ENCODE data around the gene VWCE. TPM values are rescaled to one million over a fixed set of nuclear protein-coding genes. Genes with fewer than 3 reads are reported as not detected.

Gene VWCE
- total and polyA plus RNA-seq, 10 of the 15 experiments (the other 5 are each of a cell fraction or from before 2014, with no cell fraction given) = 0.10 to 4.9 (median 2.4) TPM

- no peak for TF ChIP-seq FOS (IDR thresholded peaks at IDR 0.05; ENCODE audit: borderline replicate concordance, extremely low read depth, insufficient read length)
- no peak for TF ChIP-seq REST (IDR thresholded peaks at IDR 0.05; ENCODE audit: low read depth, low read length)
- TF ChIP-seq IRF4 (IDR thresholded peaks at IDR 0.05; ENCODE audit: low read depth, low read length) = no peak
- peak; percentile 7 to 44; a peak in 1 of 4 replicates for TF ChIP-seq IKZF2 (IDR thresholded peaks at IDR 0.05)
- no peak for TF ChIP-seq POU2F2 (IDR thresholded peaks at IDR 0.05; ENCODE audit: borderline replicate concordance, low read depth, low read length)
- no peak for TF ChIP-seq ZNF622 (IDR thresholded peaks at IDR 0.05)
- no peak for TF ChIP-seq IRF5 (IDR thresholded peaks at IDR 0.05; ENCODE audit: borderline replicate concordance)
- no peak for TF ChIP-seq GATAD2B (conservative IDR thresholded peaks at IDR 0.05; ENCODE audit: low read depth)
- TF ChIP-seq EZH2 (IDR thresholded peaks at IDR 0.05; ENCODE audit: borderline replicate concordance, control insufficient read depth, low read depth, low read length) = no peak
- TF ChIP-seq POLR2AphosphoS5 (IDR thresholded peaks at IDR 0.05; ENCODE audit: low read length) = no peak
- TF ChIP-seq EP300 (IDR thresholded peaks at IDR 0.05; ENCODE audit: borderline replicate concordance in 1 of 2, control insufficient read depth in 1 of 2, low read depth in 2 of 2, low read length in 2 of 2) = no peak
Observed at GRCh38 chr11:61333550-61334433, 38.7 kb upstream of the VWCE start (continued).
